Bladder microvascular endothelial cell (primary cell): ENCODE results near the gene NSMCE1. TPM values are rescaled to one million over a fixed set of nuclear protein-coding genes. Genes with fewer than 3 reads are reported as not detected.

Experiments used
- total RNA-seq: library from RNA; depleted of rRNA; stranded (reverse); fragments of >200 nt; gene quantifications from 2 replicates; pipeline ENCODE4 v1.2.3, GENCODE V29; 2014

Gene NSMCE1
- total RNA-seq: 49.1 and 50.5 TPM in 2 replicates

GRCh38 chr16:27268376-27269299 lies at the start of gene NSMCE1:
Gene NSMCE1, minus strand, starts transcription at chr16:27268772. Its CDS starts 11,202 bp downstream, at chr16:27257570.

GRCh38 chr16:27313422-27314160 lies 45.0 kb upstream of the NSMCE1 start, which contains the start of gene IL4R:
Gene IL4R, plus strand, starts transcription at chr16:27313974. Its CDS starts 26,230 bp downstream, at chr16:27340204.

DNA sequence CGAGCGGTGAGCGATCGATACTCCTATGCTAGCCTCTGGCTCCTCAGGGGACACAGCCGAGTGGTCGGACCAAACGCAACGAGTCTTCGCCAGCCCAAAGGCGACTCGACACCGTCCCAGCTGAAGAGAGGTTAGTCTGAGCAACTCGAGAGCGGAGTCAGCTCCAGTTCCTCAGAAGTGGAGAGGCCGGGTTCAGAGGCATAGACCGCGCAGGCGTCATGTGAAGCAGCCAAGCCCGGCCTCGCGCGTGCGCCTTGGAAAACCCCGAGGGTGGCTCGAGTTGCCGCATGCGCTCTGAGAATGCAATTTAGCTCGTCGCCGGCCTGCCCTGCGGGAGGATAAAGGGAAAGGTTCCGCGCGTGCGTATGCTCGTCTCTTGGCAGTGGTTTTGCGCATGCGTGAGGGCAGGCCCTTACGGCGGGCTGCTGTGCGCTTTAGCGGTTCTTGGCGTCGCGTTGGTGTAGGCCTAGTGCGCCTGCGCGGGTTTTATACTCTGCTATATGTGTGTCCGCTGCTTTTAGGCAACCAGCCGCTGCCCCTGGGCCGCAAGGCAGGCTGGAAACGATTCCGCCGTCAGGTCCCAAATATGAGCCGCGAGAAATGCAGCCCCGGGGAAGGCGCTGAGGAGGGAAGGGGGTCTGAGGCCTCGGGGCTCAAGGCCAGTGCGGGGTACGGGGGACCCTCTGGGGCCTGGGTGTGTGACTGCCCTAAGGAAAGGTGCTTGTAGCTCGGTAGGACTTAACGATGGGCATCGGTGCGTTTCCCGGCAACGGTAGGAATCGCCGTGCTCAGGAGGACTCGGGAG lies 64.9 kb downstream of the NSMCE1 start, which contains the start of gene KDM8:
KDM8 (plus strand) TSS at position 20 of the 805 bp plus-strand sequence. CDS start 6,598 bp downstream, outside the sequence.

Other genes with a start within 250 kb of the NSMCE1 start
- not detected in 2 replicates for gene C16orf82, start 201.8 kb downstream of the NSMCE1 start, total RNA-seq
- 3.4 and 4.5 TPM in 2 replicates for gene KDM8, start 65.2 kb downstream of the NSMCE1 start, total RNA-seq
- 35.9 and 66.6 TPM in 2 replicates for gene IL4R, start 45.2 kb upstream of the NSMCE1 start, total RNA-seq
- gene IL21R, start 133.4 kb upstream of the NSMCE1 start, total RNA-seq: 0.16 TPM in 1 of 2 replicates, not detected in the other